Measurements from ENCODE around the gene NFIB. TPM values are rescaled to one million over a fixed set of nuclear protein-coding genes. Genes with fewer than 3 reads are reported as not detected.

The NFIB gene
- total and polyA plus RNA-seq, 2 donors (not counting 3 experiments of a cell fraction or from before 2014, with no cell fraction given) = 26.4 to 174 TPM

DNA sequence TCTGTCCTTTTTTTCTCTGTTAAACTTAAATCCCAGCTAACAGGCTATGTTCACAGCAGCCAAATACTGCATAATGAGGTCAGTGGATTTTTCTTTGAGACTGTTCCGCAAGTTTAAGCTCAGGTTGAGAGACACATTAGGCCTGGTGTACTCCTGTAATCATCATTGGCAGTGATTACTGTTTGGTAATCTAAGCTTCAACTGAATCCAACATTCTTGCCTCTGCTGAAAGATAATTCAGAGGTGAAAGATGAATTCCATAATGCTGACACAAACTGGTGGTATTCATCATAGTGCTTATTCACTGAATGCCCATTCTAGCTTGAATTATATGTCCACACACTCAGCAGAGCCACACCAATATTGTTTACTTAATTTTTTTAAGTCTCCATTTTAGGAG is 108.5 kb downstream of the NFIB start:
- no peak overlapping the region for H3K27ac ChIP-seq (ENCODE audit: insufficient read depth, low read depth, low read length)
- intact Hi-C loops (cut with micrococcal nuclease) = no loop called here
- no peak overlapping the region for H3K9ac ChIP-seq (replicated peaks; ENCODE audit: extremely low read depth, insufficient read depth, low read length)
- no peak overlapping the region for H2AFZ ChIP-seq (ENCODE audit: low read depth, low read length)
- no TSS peak for BruUV-seq (replicated peaks)
- H3K79me2 ChIP-seq (ENCODE audit: control insufficient read depth, insufficient read depth, low read length) = peaks cover 86% of the 10 kb centered on the region
- peaks cover 3 to 4% of the 10 kb centered on the region in 2 experiments for H3K36me3 ChIP-seq (ENCODE audit: control insufficient read depth in 2 of 2, extremely low read depth in 1 of 2, insufficient read depth in 2 of 2, low read length in 2 of 2)
- H4K20me1 ChIP-seq (replicated peaks; ENCODE audit: control insufficient read depth, extremely low read depth, insufficient read depth, low read length) = no peaks in the 10 kb centered on the region
- peaks cover 36% of the 10 kb centered on the region for H3K4me1 ChIP-seq (ENCODE audit: control insufficient read depth, extremely low read depth, insufficient read depth, low read length)
- dilution Hi-C loops (cut with MboI; ENCODE audit: extremely low pct_ligation_motif_present, low sequenced_read_pairs) = no loop called here
- no peaks in the 10 kb centered on the region for H3K9me3 ChIP-seq (replicated peaks; ENCODE audit: control insufficient read depth, insufficient read depth, low read length)
- DNase-seq (ENCODE audit: low read depth, low spot score) (no peak), FAIRE-seq (no peak)
- ChIA-PET POLR2A (no interaction called here), CTCF (interaction anchor here (0.7 to 2.2 kb wide), 5 partner anchors 9 to 97 kb away, joined by 3 to 10 read pairs (median 3); no protein-coding TSS in a partner anchor)
- no peak overlapping the region for H3K4me2 ChIP-seq (ENCODE audit: insufficient read depth, low read length)
- TF ChIP-seq JUN (IDR thresholded peaks at IDR 0.05; ENCODE audit: borderline replicate concordance, insufficient read depth, insufficient read length, low read depth) = no peak
- TF ChIP-seq POLR2AphosphoS5 (IDR thresholded peaks at IDR 0.05; ENCODE audit: insufficient read depth, low read depth, low read length) = no peak
- TF ChIP-seq POLR2A (IDR thresholded peaks at IDR 0.05; ENCODE audit: low read depth, low read length) = no peak
- TF ChIP-seq MYC (IDR thresholded peaks at IDR 0.05; ENCODE audit: low read depth, low read length) = no peak
- no peak for TF ChIP-seq GATA2 (IDR thresholded peaks at IDR 0.05; ENCODE audit: insufficient read depth, insufficient read length, low read depth, low read length)
- no peak for TF ChIP-seq EZH2 (IDR thresholded peaks at IDR 0.05; ENCODE audit: borderline replicate concordance, low read depth, low read length, severe bottlenecking)
- TF ChIP-seq, protein P1, sequence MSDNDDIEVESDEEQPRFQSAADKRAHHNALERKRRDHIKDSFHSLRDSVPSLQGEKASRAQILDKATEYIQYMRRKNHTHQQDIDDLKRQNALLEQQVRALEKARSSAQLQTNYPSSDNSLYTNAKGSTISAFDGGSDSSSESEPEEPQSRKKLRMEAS (IDR thresholded peaks at IDR 0.05; ENCODE audit: insufficient read depth, insufficient read length) = no peak
- TF ChIP-seq, protein P2, sequence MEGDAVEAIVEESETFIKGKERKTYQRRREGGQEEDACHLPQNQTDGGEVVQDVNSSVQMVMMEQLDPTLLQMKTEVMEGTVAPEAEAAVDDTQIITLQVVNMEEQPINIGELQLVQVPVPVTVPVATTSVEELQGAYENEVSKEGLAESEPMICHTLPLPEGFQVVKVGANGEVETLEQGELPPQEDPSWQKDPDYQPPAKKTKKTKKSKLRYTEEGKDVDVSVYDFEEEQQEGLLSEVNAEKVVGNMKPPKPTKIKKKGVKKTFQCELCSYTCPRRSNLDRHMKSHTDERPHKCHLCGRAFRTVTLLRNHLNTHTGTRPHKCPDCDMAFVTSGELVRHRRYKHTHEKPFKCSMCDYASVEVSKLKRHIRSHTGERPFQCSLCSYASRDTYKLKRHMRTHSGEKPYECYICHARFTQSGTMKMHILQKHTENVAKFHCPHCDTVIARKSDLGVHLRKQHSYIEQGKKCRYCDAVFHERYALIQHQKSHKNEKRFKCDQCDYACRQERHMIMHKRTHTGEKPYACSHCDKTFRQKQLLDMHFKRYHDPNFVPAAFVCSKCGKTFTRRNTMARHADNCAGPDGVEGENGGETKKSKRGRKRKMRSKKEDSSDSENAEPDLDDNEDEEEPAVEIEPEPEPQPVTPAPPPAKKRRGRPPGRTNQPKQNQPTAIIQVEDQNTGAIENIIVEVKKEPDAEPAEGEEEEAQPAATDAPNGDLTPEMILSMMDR (IDR thresholded peaks at IDR 0.05; ENCODE audit: extremely low read depth in 1 of 2, insufficient read depth in 1 of 2, low read depth in 1 of 2, low read length in 2 of 2) = no peak
- no peak for TF ChIP-seq FOS (IDR thresholded peaks at IDR 0.05; ENCODE audit: borderline replicate concordance, insufficient read depth, low read length)
- no peak overlapping the region for H3K4me3 ChIP-seq (replicated peaks in 1 of 3; ENCODE audit: insufficient read depth in 1 of 3, low read depth in 1 of 3, low read length in 3 of 3)
- H3K27me3 ChIP-seq (ENCODE audit: control insufficient read depth in 2 of 2, insufficient read depth in 2 of 2, low read length in 2 of 2) = no peaks in the 10 kb centered on the region
- no peaks in the 10 kb centered on the region for H3K9me1 ChIP-seq (replicated peaks; ENCODE audit: control insufficient read depth, extremely low read depth, insufficient read depth, low read length)

Data from endothelial cell of umbilical vein (primary cell).